NCI-H526 (cell line): ENCODE results near the gene CDH13.

ENCODE experiments used
- DNase-seq, 2 experiments: peaks; one replicate each; lab custom pipeline; 2025; lab: John Stamatoyannopoulos, UW

CDH13 gene

GRCh38 chr16:83113811-83114210, 487.0 kb downstream of the CDH13 start:
- DNase-seq = no peak

DNA sequence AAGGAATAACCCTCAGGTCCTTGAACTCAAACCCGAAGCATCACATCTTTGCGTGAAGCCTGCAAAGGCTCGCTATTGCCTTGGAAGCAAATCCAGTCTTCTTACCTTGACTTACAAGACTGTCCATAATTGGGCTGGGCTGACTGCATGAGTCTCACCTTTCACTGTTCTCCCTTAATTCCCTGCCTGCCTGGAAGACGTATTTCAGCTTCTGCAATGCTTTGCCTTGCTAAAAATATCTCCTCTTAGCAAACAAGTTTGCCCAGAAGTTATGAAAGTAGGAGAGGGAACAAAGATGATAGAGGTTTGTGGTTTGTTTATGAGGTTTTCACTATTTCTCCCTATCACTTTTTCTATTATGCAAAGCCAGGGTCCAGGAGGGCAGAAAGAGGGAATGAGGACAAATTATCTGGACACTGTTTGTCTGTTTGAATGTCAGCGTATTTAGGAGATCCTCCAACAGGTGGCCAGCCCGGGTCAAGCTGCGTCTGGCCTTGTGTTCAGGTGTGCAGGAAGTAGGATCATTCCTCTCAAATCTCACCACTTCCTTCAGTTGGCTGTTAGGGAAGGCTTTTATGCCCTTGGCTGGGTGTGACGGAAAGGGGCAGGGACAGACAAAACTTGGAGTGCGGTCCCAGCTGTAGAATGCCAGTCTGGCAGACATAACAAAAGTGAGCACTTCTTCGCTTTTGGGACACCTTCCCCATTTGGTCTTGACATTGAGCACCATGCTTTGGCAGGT, 488.9 kb downstream of the CDH13 start:
- DNase-seq = no peak

- DNase-seq = no peak
Measured at GRCh38 chr16:83116274-83116892, 489.6 kb downstream of the CDH13 start.

- DNase-seq = no peak
Measured at GRCh38 chr16:83117810-83118209, 491.0 kb downstream of the CDH13 start.

DNA sequence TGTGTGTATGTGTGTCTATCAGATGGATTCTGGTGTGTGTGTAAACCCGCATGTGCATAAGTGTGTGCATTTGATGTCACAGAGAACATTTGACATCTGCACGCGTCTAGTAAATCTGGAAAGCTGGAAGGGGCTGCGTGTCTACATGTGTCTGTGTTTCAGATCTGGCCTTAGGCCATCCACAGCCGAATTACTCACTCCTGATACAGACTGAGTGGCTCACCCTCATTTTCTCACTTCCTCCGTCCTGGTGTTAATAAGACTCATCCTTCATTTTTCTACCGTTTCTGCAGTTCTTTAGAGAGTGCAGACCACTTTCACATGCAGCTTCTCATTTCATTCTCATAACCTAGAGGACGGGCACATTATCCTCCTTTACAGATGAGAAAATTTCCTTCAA, 491.6 kb downstream of the CDH13 start:
- no peak for DNase-seq

- no peak for DNase-seq
Measured at GRCh38 chr16:83125999-83126568, 499.3 kb downstream of the CDH13 start.

DNA sequence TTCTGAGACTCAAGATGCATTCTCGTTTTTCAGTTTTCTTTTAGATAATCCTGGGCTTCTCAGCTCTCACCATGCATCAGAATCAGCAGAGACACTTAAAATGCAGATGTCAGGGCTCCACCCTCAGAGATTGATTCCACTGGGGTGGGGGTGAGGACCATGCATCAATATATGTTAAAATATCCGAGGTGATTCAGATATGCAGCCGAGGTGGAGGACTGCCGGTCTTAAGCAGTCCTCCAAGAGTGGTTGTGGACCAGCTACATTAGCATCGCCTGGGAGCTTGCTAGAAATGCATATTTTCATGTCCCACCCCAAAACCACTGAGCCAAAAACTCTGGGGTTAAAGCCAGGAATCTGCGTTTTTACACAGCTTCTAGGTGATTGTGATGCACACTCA, 501.3 kb downstream of the CDH13 start:
- no peak for DNase-seq

GRCh38 chr16:83130039-83130438, 503.3 kb downstream of the CDH13 start:
- DNase-seq = no peak

- DNase-seq = peak; percentile 33 to 61
Measured at GRCh38 chr16:83134638-83135037, 507.9 kb downstream of the CDH13 start.

DNA sequence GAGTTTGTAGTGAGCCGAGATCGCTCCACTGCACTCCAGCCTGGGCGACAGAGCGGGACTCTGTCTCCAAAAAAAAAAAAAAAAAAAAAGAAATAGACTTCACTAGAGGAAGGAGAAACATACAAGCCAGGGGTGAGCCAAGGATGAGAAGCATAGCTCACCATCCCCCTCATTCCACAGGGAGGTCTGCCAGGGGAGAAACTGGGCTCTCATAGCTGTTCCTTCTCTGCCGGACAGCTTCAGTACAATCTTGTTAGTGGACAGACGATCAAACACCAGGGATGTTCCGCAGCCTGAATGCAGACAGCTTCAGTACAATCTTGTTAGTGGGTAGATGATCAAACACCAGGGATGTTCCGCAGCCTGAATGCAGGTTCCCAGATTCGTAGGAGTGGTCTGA, 509.6 kb downstream of the CDH13 start:
- DNase-seq = no peak

GRCh38 chr16:83136924-83137323, 510.2 kb downstream of the CDH13 start:
- DNase-seq = no peak

DNA sequence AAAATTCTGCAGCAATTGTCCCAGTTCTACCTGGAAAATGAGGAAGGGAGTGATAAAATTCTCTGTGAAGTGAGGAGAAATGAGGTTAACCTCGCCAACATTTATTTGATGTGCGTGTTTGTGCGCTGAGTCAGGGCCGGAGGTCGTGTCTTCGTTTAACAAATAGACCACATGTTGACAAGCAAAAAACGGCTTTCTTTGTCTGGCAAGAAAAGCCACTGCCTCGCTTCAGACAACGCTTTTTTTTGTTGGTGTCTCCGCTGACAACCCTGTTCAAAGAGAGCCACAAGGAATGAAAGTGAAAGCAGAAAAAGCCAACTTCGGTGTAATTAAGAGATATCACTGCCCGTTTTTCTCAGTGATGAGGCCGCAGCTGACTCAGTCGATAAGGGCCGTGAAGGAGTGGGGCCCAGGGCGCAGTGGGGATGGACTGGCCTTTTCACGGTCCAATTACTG, 510.6 kb downstream of the CDH13 start:
- no peak for DNase-seq

GRCh38 chr16:83137894-83138293, 511.1 kb downstream of the CDH13 start:
- DNase-seq = no peak

DNA sequence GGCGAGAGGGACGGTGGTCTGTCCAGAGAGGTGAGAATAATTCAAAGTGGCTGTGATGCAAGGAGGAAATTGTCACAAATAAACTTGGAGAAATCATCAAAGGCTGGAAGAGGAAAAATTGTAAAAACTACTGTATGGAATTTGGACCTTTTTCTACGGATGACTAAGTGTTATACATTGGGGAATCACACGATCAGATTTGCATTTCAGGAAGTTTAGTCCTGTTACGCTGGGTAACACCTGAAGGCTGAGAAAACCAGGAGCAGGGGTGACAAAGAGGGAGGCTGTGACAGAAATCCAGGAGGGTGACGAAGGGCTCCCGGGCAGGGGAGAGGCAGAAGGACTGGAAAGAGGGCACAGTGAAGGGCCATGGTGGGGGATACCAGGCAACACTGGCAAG, 511.7 kb downstream of the CDH13 start:
- DNase-seq = no peak

DNA sequence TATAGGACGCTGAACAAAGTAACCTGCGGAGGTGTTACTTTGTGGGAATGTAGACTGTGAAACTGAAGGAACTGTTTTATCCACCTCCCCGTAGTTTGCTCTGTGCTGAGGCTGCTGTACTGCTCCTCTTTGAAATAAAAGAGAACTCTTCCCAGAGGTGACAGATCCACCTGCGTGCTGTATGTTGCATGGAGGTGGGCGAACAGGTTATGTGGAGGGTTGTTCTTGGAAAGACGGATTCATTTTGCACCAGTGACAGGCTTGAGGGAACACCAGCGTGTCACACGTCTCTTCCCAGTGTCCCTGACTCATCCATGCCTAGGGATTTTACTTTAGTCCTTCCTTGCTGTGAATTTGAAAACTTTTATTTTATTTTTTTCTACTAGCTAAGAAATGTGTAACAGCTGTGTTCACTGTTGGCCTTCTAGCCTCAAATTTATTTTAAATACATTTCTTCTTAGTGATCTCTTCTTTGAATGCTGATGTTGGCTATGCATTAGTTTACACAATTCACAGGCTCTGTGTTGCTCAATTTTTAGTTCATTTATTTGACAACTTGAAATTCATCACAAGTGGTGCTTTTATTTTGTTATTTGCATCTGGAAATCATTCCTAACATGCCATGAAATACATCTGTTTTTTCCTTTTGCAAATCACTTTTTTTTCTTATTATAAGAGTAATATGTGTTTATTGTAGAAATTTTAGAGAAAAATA, 512.4 kb downstream of the CDH13 start:
- no peak for DNase-seq

GRCh38 chr16:83143788-83144187, 517.0 kb downstream of the CDH13 start:
- no peak for DNase-seq

DNA sequence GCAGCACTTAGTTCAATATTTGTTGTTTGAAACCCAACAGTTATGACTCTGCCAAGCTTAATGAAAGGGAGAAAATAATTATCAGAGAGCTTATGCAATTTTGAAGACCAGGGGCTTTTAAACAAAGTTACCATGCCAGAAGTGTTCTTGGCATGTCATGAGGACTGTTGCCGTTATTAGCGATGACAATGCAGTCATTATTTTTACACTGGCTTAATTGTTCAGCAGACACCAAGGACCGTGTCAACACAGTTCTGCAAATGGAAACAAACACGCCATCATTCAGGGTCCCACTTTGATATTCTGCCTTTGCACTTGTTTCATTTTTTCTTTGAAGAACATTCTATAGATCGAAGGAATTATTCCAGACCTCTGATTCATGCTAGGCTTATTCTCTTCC, 518.5 kb downstream of the CDH13 start:
- DNase-seq = no peak

- no peak for DNase-seq
Measured at GRCh38 chr16:83147244-83147643, 520.5 kb downstream of the CDH13 start.

- no peak for DNase-seq
Measured at GRCh38 chr16:83158320-83158957, 531.7 kb downstream of the CDH13 start.

GRCh38 chr16:83159049-83159448, 532.3 kb downstream of the CDH13 start:
- DNase-seq = no peak

GRCh38 chr16:83160287-83161020, 533.7 kb downstream of the CDH13 start:
- no peak for DNase-seq

DNA sequence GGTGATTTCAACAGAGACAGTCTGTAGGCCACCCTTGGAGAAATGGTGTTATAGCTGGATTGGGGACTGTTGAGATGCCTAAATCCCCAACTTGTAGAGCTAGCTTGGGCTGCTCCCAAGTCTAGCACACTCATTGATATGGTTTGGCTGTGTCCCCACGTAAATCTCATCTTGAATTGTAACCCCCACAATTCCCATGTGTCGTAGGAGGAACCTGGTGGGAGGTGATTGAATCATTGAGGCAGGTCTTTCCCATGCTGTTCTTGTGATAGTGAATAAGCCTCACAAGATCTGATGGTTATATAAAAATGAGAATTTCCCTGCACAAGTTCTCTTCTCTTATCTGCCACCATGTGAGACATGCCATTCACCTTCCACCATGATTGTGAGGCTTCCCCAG, 536.0 kb downstream of the CDH13 start:
- no peak for DNase-seq
